Prostate gland (tissue), 2 donors: ENCODE measurements around the gene TRMT11.

Experiments
- CTCF ChIP-seq, 4 experiments: fragments of 200-600 bp in 2 of 4; fragments of 450-650 bp in 2 of 4; sonication (generic) in 2 of 4; IDR thresholded peaks; 1 replicate in 3 of 4; 2 replicates in 1 of 4; pipeline ENCODE4 v1.5.1; 2016 to 2019; ENCODE audit warnings: antibody characterized with exemption in 4 of 4, mild to moderate bottlenecking in 2 of 4, moderate library complexity in 2 of 4
- POLR2A ChIP-seq: fragments of 450-650 bp; IDR thresholded peaks from one replicate; pipeline ENCODE4 v1.6.1; 2016; ENCODE audit warnings: antibody characterized with exemption, mild to moderate bottlenecking

- no peak for TF ChIP-seq POLR2A
- TF ChIP-seq CTCF (IDR thresholded peaks at IDR 0.05) = no peak
Observed at GRCh38 chr6:125950293-125950692, 36.0 kb upstream of the TRMT11 start.
